H1 (cell line): ENCODE measurements around the gene RPS6KA6. TPM values are rescaled to one million over a fixed set of nuclear protein-coding genes. Genes with fewer than 3 reads are reported as not detected.

ENCODE experiments used
- EGR1 ChIP-seq: IDR thresholded peaks from 2 replicates; pipeline ENCODE4 v1.6.1; 2011; ENCODE audit warnings: low read depth, low read length, borderline replicate concordance
- GTF2F1 ChIP-seq: IDR thresholded peaks from 2 replicates; pipeline ENCODE4 v1.6.1; 2012; ENCODE audit warnings: low read depth, low read length, improper control_type of control experiment, borderline replicate concordance
- HDAC2 ChIP-seq, 2 experiments: fragments of 300-600 bp in 1 of 2; sonication (generic) in 1 of 2; IDR thresholded peaks; 2 replicates each; pipeline ENCODE4 v1.6.1; 2011 to 2012; ENCODE audit warnings: low read depth in 2 of 2, low read length in 2 of 2, mild to moderate bottlenecking in 2 of 2, moderate library complexity in 2 of 2, borderline replicate concordance in 1 of 2, inconsistent platforms in 1 of 2
- JUN ChIP-seq: IDR thresholded peaks from 2 replicates; pipeline ENCODE4 v1.6.1; 2011; ENCODE audit warnings: low read depth, mild to moderate bottlenecking, improper control_type of control experiment, low read length
- POLR2AphosphoS5 ChIP-seq: IDR thresholded peaks from 2 replicates; pipeline ENCODE4 v1.6.1; 2011; ENCODE audit warnings: low read depth, low read length
- SIX5 ChIP-seq: IDR thresholded peaks from 2 replicates; pipeline ENCODE4 v1.6.1; 2011; ENCODE audit warnings: mild to moderate bottlenecking, low read depth, low read length
- SRF ChIP-seq: IDR thresholded peaks from 2 replicates; pipeline ENCODE4 v1.6.1; 2011; ENCODE audit warnings: mild to moderate bottlenecking, low read depth, low read length, moderate library complexity
- TAF7 ChIP-seq: optimal IDR thresholded peaks from 2 replicates; pipeline ENCODE3; 2011; ENCODE audit warnings: low read depth, mild to moderate bottlenecking, inconsistent platforms, low read length, moderate library complexity, borderline replicate concordance
- polyA plus RNA-seq, 7 experiments: library from polyadenylated mRNA; depleted of rRNA in 3 of 7; stranded (reverse) in 5 of 7; unstranded in 2 of 7; fragments of >200 nt in 5 of 7; fragments of 200-250 nt in 2 of 7; gene quantifications; 1 replicate in 5 of 7; 2 replicates in 1 of 7; 4 replicates in 1 of 7; pipeline versions ENCODE4 v1.2.1 to v1.2.3, GENCODE V29; 2011 to 2013; ENCODE audit warnings: missing spikeins in 2 of 7, mixed read lengths in 2 of 7
- total RNA-seq: library from RNA; stranded (reverse); fragmentation: NEBNext Ultra II Directional; extraction: Animal tissue kit (Norgen Biotek cat#: 25700); gene quantifications from 2 replicates; pipeline ENCODE4 v1.2.1, GENCODE V29; 2021
- TF ChIP-seq, protein P1 (sequence below): fragments of 300-600 bp; sonication (generic); IDR thresholded peaks from 2 replicates; pipeline ENCODE4 v1.7.1; 2012; ENCODE audit warnings: low read length, moderate library complexity, mild to moderate bottlenecking, inconsistent platforms; ENCODE audit not compliant: insufficient replicate concordance
- TF ChIP-seq, protein P2 (sequence below): IDR thresholded peaks from 2 replicates; pipeline ENCODE4 v1.6.1; 2011; ENCODE audit warnings: low read length, improper control_type of control experiment

Gene RPS6KA6
- total and polyA plus RNA-seq, 2 of the 8 experiments (the other 6 are each of a cell fraction or from before 2014, with no cell fraction given), result 3.5 to 14.6 TPM

DNA sequence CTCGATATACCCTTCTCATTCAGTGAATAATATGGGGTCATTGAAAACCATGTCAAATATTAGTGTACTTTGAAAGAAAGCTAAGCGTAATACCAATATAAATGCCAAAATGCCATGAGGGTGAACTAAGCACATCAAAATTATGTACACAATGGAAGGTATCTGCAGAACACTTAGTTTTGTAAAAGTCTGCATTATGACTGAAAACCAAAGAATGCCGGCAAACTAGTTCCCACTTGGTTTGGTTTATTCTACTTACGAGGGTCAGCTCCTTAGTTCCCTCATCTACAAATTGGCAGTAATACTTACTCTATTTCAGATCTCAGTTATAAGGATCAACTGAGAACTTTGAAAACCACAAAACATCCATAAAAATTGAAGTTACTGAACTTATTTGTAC lies 27.3 kb downstream of the RPS6KA6 start (continued):
- TF ChIP-seq, protein P1, sequence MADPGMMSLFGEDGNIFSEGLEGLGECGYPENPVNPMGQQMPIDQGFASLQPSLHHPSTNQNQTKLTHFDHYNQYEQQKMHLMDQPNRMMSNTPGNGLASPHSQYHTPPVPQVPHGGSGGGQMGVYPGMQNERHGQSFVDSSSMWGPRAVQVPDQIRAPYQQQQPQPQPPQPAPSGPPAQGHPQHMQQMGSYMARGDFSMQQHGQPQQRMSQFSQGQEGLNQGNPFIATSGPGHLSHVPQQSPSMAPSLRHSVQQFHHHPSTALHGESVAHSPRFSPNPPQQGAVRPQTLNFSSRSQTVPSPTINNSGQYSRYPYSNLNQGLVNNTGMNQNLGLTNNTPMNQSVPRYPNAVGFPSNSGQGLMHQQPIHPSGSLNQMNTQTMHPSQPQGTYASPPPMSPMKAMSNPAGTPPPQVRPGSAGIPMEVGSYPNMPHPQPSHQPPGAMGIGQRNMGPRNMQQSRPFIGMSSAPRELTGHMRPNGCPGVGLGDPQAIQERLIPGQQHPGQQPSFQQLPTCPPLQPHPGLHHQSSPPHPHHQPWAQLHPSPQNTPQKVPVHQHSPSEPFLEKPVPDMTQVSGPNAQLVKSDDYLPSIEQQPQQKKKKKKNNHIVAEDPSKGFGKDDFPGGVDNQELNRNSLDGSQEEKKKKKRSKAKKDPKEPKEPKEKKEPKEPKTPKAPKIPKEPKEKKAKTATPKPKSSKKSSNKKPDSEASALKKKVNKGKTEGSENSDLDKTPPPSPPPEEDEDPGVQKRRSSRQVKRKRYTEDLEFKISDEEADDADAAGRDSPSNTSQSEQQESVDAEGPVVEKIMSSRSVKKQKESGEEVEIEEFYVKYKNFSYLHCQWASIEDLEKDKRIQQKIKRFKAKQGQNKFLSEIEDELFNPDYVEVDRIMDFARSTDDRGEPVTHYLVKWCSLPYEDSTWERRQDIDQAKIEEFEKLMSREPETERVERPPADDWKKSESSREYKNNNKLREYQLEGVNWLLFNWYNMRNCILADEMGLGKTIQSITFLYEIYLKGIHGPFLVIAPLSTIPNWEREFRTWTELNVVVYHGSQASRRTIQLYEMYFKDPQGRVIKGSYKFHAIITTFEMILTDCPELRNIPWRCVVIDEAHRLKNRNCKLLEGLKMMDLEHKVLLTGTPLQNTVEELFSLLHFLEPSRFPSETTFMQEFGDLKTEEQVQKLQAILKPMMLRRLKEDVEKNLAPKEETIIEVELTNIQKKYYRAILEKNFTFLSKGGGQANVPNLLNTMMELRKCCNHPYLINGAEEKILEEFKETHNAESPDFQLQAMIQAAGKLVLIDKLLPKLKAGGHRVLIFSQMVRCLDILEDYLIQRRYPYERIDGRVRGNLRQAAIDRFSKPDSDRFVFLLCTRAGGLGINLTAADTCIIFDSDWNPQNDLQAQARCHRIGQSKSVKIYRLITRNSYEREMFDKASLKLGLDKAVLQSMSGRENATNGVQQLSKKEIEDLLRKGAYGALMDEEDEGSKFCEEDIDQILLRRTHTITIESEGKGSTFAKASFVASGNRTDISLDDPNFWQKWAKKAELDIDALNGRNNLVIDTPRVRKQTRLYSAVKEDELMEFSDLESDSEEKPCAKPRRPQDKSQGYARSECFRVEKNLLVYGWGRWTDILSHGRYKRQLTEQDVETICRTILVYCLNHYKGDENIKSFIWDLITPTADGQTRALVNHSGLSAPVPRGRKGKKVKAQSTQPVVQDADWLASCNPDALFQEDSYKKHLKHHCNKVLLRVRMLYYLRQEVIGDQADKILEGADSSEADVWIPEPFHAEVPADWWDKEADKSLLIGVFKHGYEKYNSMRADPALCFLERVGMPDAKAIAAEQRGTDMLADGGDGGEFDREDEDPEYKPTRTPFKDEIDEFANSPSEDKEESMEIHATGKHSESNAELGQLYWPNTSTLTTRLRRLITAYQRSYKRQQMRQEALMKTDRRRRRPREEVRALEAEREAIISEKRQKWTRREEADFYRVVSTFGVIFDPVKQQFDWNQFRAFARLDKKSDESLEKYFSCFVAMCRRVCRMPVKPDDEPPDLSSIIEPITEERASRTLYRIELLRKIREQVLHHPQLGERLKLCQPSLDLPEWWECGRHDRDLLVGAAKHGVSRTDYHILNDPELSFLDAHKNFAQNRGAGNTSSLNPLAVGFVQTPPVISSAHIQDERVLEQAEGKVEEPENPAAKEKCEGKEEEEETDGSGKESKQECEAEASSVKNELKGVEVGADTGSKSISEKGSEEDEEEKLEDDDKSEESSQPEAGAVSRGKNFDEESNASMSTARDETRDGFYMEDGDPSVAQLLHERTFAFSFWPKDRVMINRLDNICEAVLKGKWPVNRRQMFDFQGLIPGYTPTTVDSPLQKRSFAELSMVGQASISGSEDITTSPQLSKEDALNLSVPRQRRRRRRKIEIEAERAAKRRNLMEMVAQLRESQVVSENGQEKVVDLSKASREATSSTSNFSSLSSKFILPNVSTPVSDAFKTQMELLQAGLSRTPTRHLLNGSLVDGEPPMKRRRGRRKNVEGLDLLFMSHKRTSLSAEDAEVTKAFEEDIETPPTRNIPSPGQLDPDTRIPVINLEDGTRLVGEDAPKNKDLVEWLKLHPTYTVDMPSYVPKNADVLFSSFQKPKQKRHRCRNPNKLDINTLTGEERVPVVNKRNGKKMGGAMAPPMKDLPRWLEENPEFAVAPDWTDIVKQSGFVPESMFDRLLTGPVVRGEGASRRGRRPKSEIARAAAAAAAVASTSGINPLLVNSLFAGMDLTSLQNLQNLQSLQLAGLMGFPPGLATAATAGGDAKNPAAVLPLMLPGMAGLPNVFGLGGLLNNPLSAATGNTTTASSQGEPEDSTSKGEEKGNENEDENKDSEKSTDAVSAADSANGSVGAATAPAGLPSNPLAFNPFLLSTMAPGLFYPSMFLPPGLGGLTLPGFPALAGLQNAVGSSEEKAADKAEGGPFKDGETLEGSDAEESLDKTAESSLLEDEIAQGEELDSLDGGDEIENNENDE, result no peak
- no peak for TF ChIP-seq POLR2AphosphoS5
- TF ChIP-seq SRF, result no peak
- TF ChIP-seq, protein P2, sequence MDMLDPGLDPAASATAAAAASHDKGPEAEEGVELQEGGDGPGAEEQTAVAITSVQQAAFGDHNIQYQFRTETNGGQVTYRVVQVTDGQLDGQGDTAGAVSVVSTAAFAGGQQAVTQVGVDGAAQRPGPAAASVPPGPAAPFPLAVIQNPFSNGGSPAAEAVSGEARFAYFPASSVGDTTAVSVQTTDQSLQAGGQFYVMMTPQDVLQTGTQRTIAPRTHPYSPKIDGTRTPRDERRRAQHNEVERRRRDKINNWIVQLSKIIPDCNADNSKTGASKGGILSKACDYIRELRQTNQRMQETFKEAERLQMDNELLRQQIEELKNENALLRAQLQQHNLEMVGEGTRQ, result no peak
- TF ChIP-seq HDAC2 (IDR thresholded peaks at IDR 0.05; ENCODE audit: borderline replicate concordance in 1 of 2, low read depth in 2 of 2, low read length in 2 of 2), result no peak
- TF ChIP-seq TAF7, result no peak
- no peak for TF ChIP-seq SIX5
- TF ChIP-seq EGR1, result no peak
- no peak for TF ChIP-seq GTF2F1
- no peak for TF ChIP-seq JUN
